GM18907 (cell line): Measurements from ENCODE around the gene FAM184B.
"Not testable (repeated sequence)": the region's sequence is repeated elsewhere in the genome, so short reads cannot be mapped to it uniquely, and the experiment has no call there.

Experiments used
- ATAC-seq: cut with Tn5 transposase; IDR thresholded peaks from one replicate; pipeline ENCODE4 v1.9.1; 2021; ENCODE audit warnings: mild to moderate bottlenecking, moderate library complexity; ENCODE audit not compliant: unreplicated experiment

FAM184B gene

DNA sequence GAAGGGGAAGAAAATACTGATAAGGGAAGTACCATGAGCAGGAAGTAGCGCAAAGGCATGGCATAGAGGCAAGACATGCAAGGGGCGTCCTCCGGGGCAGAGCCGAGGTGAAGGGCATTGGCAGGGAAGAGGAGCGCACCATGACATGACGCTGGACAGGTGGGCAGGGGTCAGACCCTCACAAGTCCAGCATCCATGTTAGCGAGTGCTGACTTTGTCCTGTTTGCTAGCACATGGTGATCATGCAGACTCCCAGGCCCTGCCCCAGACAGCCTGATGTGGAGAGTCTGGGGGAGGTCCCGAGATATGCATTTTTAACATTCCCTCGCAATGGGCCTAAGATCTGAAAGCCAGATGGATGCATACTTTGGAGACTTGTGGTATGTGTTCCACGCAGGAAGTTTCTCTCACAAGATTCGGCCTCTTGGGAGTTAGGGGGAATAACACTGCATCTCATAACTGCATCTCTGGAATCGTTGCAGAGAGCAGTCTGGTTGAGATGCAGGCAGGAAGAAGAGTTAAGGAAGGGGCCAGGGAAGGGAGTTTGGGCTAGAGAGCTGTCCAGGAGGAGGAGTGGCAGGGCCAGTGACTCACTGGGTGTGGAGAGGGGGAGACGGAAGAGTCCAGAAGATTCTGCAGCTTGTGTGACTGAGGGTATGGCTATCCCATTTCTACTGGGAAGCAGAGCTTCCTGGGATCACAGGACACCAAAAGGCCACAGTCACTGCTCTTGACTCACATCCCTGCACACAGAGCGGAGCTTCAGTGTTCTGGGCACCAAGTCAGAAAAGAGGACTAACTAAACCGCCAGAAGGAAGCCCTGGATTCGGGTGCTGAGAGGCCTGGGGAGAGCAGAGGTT is 59.7 kb downstream of the FAM184B start:
- no peak for ATAC-seq

DNA sequence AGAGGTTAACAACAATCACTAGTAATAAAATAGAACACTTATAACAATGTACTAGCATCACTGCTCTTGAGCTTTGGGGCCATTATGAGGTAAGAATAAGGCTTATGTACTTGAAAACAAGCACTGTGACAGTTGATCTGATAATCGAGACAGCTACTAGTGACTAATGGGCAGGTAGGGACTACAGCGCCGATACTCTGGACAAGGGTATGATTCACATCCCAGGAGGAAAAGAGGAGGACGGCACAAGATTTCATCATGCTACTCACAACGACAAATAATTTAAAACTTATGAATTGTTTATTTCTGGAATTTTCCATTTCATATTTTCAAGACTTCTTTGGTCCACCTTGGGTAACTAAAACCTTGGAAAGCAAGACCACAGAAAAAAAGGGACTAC is 62.3 kb downstream of the FAM184B start:
- no peak for ATAC-seq

DNA sequence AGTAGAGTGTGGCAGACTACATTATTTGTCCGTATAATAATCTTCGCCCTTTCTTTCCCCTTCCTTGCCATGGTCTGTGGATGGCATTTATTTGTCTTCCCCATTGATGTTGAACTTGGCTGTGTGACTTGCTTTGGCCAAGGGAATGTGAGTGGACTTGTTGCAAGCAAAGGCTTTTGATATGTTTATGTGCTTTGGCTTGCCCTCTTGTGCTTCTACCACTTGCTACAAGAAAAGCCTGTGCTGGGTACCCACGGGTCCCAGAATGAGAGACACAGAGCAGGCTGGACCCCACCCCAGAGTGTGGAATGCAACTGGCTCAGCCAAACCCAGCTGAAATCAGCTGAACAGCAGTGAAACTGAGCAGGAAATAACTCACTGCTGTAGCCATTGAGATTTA is 63.0 kb downstream of the FAM184B start:
- no peak for ATAC-seq

DNA sequence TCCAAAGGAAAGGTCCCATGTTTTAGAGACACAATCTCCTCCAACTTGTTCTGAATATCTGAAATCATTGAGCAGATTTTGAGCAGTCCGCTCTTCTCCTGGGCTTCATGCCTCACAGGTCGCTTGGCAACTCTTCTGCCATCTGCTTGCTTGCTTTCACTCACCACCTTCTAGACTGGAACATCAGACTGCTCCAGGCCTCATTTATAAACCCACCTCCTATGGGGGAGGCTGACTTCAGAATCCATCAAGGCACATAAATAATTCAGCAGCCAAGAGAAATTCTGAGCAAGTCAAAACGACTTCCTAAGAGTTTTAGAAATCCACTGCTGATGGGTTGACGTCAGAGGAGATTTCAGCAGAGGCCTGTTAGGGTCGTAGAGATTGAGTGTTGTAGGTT is 64.1 kb downstream of the FAM184B start:
- no peak for ATAC-seq

DNA sequence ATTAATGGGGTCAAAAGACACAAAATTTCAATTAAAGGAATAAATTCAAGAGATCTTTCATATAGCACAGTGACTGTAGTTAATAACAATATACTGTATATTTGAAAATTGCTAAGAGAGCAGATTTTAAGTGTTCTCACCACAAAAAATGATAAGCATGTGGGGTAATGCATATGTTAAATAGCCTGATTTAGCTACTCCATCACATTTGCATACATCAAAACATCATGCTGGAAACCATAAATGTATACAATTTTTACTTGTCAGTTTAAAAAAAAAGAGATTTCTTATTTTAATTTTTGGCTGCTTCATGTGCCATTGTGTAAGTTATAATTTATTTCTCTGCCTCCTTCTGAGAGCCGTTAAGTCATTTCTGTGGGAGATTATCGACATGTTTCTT is 65.9 kb downstream of the FAM184B start:
- ATAC-seq = no peak

DNA sequence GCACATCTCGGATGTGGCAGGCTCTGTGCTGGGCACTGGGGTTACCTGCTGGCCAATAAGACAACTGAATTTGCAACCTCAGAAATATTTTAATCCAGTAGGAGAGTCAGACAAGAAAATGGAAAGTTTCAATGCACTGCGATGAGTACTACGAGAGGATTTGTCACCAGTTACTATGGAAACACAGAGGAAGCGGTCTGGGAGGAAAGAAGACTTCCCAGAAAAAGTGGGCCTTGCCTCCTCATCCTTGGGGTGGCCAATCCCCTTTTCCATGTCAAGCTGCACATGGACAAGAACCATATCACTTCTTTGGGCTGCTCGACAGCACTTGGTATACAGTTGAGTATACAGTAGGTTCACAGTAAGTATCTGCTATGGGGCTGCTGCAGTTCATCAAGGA is 67.6 kb downstream of the FAM184B start:
- no peak for ATAC-seq

DNA sequence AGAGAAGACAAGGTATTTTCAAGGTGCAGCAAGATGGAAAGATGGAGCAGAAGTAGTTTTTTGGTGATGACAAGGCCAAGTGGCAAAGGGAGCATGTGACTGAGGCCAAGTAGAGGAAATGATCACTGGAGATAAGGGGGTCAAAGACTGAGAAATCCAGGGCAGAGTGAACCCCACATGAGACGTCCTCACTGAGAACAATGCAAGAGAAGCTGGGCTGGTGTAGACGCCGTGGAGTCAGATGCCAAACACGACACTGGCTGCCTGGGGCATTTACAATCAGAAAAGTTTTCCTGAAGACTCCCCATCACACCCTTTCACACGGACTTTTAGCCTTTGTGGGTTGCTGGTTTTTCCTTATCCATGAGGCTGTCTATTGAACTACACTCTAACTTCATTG is 69.3 kb downstream of the FAM184B start:
- no peak for ATAC-seq

DNA sequence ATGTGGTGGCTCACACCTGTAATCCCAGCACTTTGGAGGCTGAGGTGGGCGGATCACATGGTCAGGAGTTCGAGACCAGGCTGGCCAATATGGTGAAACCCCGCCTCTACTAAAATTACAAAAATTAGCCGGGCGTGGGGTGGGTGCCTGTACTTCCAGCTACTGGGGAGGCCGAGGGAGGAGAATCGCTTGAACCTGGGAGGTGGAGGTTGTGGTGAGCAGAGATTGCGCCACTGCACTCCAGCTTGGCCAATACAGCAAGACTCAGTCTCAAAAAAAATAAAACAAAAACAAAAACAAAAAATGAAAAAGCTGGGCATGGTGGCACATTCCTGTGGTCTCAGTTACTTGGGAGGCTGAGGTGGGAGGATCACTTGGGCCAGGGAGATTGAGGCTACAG is 70.2 kb downstream of the FAM184B start:
- ATAC-seq = not testable (repeated sequence)

DNA sequence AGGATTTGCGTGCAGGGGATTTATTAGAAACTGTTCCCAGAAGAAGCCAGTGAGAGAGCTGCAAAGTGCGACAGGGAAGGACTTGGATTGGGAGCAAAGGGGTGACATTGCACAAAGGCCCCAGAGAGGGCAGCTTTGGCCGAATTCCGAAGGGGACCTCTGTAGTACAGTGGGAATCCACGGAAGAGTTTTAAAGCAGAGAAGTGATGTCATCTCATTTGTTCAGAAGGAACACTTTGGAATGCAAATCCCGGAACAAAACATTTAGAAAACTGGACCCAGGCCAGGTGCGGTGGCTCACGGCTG is 71.7 kb downstream of the FAM184B start:
- no peak for ATAC-seq

DNA sequence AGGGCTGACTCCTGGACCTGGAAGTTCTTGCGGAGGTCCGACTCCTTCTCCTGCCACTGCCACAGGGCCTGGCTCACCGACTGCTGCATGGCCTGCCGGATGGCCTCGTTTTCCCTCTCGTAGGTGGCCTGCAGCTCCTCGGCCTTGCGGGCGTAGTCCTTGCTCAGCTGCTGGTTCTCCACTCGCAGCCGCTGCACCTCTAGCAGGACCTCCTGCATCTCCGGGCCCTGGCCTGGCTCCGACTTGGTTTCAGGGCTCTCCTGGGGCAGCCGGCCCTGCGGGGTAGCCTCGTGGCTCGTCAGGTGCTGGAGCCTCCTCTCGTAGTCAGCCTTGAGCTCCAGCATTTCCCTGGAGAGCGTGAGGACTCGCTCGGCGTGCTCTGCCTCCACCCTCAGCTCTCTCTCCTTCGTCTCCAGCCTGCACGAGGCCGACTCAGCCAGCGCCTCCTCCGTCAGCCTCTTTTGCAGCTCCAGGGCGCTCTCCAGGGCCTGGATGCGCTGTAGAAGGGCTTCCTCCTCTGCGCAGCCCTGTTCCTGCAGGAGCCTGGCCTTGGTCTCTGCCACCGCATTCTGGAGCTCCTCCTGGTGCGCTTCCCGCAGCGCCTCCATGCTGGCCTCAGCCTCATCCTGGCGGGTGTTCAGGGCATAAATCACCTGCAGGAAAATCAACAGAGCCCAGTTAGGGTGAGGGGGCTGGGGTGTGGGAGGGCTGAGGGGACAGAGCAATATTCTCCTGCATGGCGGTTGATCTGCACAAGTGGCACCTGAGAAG is 72.2 kb downstream of the FAM184B start:
- no peak for ATAC-seq

DNA sequence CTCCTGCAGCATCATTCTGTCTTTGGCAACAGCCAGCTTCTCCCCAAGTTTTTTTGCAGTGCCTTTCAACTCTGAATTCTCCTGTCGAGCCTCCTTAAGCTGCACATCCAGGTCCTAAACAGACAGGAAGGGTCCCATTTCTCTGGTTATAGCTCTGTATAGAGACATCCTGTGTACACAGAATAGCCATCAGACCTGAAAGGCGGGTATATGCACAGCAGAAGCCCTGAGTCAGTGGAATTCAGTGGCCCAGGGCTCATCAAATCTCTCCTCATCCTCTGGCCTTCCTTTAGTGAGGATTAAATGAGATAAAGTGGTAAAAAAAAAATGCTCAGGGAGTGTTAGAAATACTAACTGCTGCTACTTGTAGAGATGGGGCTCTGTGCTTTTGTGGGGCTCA is 73.8 kb downstream of the FAM184B start:
- no peak for ATAC-seq

DNA sequence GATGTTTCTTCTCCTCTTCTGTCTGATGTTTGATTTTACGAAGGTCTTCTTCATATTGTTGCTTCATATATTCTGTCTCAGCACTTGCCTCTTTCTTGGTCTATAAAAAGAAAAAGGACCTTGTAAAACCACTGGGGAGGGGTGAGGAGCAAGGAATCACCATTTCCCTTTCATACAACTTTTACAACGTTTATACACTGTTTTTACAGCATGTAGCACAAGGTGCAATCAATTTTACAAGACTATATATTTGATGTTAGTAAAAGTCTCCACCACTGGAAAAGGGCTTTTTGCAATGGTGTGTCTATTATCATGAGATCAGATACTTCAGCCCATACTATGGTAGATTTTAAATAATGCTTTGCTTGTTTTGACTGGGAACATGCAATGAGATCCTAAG is 76.3 kb downstream of the FAM184B start:
- no peak for ATAC-seq

DNA sequence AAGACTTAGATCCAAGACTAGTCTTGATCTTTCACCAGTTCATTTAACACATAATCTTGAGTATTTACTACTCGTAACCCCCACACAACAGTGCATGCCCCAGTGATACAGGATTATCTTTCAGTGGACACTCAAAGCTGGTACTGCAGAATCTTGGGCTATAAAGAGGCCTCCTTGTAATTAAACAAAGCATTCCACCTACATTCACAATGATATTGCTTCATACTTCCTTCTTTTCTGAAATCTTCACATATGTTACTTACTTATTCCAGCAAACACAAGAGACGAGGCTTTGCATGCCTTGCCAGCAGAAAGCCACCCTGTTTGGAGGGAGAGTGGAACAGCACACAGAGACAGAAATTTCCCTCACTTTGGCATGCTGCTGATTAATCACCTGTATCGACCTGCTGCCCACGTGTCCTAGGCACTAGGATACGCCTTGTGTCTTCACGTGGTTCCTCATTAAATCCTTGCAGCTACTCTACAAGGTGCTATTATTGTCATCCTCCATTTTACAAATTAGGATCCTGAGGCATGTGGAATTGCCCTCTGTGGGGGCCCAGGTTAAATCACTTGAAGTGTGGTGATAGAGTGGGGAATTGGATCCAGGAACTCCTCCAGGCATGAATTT is 77.3 kb downstream of the FAM184B start:
- no peak for ATAC-seq

DNA sequence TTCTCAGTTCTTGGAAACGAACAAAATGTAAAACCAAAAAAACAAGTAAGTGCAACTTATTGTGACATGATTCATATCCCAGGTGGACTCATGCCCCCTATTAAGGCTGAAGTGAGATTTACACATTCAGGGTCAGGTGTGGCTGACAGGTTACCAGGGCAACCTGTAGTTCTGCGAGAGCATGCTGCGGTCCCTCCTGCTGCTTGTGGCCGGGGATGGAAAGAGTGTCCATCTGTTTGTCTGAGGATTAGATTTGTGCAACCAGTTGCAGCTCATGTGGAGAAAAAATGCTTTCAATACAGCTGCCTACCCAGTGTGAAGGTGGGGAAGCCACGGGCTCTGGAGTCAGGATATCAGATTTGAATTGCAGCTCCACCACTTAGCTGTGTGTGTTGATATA is 78.8 kb downstream of the FAM184B start:
- no peak for ATAC-seq

DNA sequence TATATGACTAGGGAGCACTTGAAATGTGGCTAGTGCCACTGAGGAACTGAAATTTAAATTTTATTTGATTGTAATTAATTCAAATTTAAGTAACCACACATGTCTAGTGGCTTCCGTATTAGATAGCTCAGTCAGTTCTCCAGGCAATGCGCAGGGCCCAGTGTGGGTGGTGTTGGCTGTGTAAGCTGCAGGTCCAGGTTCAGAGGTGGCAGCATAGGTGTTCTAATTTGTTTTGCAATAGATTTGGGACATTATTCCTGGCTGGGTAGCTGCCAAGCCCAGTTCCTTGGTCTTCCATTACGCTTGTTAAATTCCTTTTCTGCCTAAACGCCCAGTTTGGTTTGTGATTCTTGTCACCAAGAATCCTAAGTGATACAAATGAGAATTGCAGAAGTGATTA is 79.5 kb downstream of the FAM184B start:
- ATAC-seq = no peak

DNA sequence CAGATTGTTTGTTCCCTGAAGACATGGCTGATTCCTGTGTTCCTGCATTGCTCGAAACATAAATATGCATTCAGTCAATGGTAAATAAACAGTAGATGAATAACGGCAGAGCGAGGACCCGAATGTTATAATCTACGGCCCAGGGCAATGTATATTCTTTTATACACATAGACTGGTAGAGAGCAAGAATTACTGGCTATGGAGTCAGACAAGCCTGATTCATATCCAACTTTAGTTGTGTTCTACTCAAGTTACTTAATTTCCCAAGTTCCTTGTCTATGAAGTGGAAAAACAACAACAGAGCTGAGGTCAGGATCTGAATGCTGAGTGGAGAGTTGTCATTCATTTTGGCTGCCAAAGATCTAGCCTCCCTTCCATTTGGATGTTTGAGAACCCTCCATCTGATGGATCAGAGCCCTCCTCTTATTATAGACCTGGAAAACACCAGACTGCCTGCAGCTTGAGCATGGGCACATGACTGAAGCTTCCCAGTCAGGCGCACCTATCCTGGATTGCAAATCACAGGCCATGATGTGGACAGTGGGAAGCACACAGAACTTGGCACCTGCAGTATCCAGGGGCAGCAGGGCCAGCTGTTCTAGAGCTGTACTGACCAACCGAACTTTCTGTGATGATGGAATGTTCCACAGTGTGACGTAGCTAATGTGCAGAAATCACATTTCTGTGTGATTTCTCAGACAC is 80.1 kb downstream of the FAM184B start:
- no peak for ATAC-seq

DNA sequence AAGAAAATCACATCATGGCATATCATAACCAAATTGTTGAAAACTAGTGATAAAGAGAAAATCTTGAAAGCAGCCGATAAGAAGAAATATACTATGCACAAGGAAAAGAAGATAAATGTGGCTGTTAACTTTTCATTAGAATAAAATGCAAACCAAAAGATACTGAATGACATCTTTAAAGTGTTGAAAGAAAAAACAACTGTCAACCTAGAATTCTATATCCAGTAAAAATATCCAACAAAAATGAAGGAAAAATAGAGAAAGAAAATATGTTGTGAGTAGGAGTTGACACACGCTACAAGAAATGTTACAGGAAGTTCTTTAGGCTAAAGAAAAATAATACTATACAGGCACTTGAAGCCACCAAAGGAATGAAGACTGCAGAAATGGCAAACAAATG is 82.0 kb downstream of the FAM184B start:
- ATAC-seq = no peak

DNA sequence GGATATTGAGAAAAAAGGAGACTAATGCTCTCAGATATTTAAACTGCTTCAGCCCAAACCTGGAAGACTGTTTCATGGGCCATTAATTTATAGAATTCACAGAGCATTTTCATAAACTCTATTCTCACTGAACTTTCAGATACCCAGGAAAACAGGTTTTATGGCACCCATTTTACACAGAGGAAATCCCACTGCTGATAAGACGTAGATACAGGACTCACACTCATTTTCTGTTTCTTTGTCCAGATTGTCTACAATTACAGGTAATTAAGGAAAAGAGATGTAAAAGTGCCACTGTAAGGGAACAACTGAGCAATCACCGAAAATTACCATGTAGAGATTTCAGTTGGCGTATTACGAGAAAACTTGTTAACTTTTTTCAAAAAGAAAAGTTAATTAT is 83.3 kb downstream of the FAM184B start:
- ATAC-seq = no peak

DNA sequence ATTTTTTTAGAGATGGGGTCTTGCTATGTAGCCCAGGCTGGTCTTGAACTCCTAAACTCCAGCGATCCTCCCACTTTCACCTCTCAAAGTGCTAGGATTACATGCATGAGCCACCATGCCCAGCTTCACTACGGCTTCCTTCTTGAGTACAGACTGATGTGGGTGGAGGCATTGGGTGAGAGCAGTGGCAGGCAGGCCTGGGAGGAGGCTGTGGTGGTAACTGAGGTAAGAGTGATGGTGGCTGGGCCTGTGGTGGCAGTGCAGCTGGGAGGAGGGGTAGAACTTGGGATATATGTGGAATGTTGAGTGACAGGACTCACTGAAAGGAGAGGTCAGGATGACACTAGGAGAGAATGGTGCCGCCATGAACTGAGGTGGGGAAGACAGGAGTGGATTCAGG is 86.1 kb downstream of the FAM184B start:
- ATAC-seq = no peak

DNA sequence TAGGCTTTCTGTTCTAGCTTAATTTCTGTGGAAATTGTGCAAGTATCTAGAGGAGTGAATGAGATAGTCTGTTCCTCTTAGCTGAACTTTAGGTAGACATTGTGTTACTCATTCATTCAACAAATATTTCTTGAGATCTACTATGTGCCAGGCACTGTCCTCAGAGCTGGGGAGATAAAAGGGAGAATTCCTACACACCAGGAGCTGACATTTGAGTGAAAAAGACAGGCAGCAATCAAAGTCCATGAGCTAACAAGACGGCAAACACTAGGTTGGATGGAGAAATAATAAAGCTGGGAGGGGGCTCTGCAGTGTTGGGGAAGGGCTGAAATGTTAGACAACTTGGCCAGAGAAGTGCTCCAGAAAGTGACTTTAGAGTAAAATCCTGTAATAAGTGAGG is 86.9 kb downstream of the FAM184B start:
- ATAC-seq = no peak

DNA sequence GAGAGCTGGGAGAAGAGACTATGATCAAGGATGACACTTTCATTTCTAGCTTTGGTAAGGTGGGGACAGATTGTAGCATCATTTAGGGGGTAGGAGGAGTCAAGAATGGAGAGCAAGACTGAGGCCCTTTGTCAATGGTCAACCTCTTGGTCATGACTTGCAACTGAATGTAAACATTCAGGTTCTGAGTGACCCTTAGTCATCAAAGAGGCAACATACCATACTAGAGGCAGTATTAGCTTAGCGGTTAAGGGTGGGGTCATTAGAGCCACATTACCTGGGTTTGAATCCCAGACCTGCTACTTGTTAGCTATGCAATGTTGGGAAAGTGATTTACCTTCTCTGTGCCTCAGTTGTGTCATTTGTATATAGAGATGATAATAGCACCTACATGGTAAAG is 90.5 kb downstream of the FAM184B start:
- ATAC-seq = no peak

DNA sequence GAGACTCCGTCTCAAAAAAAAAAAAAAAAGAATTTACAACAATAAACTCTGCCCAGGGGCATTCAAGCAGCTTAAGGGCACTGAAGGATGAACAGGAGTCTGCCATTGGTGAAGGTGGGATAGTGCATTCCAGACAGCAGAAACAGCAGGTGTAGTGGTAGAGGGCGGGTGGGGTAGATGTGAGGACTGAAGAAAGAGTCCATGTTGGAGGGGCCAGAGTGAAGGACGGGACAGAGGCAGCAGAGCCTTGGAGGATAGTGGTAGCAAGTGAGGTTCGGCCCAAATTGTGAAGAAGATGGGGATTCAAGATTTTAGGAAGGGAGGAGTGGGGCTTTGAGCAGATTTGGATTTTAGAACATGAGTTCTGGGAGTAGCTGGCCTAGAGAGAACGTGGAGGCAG is 91.3 kb downstream of the FAM184B start:
- ATAC-seq = no peak
